ENCODE results near the gene SLC37A3. TPM values are rescaled to one million over a fixed set of nuclear protein-coding genes. Genes with fewer than 3 reads are reported as not detected.

The SLC37A3 gene
- total and polyA plus RNA-seq, 2 donors (not counting 1 experiment from before 2014, with no cell fraction given) = 9.1 to 20.1 TPM

- no peaks in the 10 kb centered on the region for H4K20me1 ChIP-seq (ENCODE audit: control insufficient read depth, insufficient read depth, low read length, poor library complexity, severe bottlenecking)
- 14% methylated on average over 17 of the region's 22 CpGs for WGBS (ENCODE audit: insufficient coverage)
- ChIA-PET CTCF (no interaction called here), POLR2A (no interaction called here)
- peak within 1 kb of the TSS; percentile 62 for H3K27ac Mint-ChIP-seq
- peak within 1 kb of the TSS; percentile 78 for H3K4me2 ChIP-seq (replicated peaks; ENCODE audit: low read depth, low read length, poor library complexity, severe bottlenecking)
- no peaks in the 10 kb centered on the region for H3K27me3 ChIP-seq (replicated peaks in 1 of 4; ENCODE audit: control extremely low read depth in 1 of 4, control insufficient read depth in 3 of 4, insufficient read depth in 4 of 4, low read length in 3 of 4)
- peak; percentile 83 for ATAC-seq (ENCODE audit: low read depth)
- intact Hi-C loops (cut with micrococcal nuclease) = no loop called here
- H3K4me1 Mint-ChIP-seq = peaks cover 11% of the 10 kb centered on the region
- DNase-seq = peak; percentile 61
- H3K9ac ChIP-seq (ENCODE audit: low read length) = peak within 1 kb of the TSS; percentile 70
- H3K27ac ChIP-seq (ENCODE audit: low read length in 2 of 2) = peak within 1 kb of the TSS; percentile 7 to 8
- H3K27me3 Mint-ChIP-seq = peaks cover 3% of the 10 kb centered on the region
- no peaks in the 10 kb centered on the region for H3K36me3 ChIP-seq (replicated peaks in 1 of 2; ENCODE audit: control extremely low read depth in 1 of 2, control insufficient read depth in 1 of 2, extremely low read depth in 1 of 2, insufficient read depth in 2 of 2, low read length in 1 of 2)
- H2AFZ ChIP-seq (ENCODE audit: insufficient read depth, low read depth, low read length, poor library complexity, severe bottlenecking) = peak within 1 kb of the TSS; percentile 89
- H3K79me2 ChIP-seq (ENCODE audit: control insufficient read depth, insufficient read depth, low read length) = no peaks in the 10 kb centered on the region
- H3K9me3 ChIP-seq (ENCODE audit: control extremely low read depth in 1 of 3, control insufficient read depth in 2 of 3, insufficient read depth in 1 of 3, low read length in 2 of 3) = no peaks in the 10 kb centered on the region
- H3K4me1 ChIP-seq (ENCODE audit: control insufficient read depth in 2 of 2, insufficient read depth in 2 of 2, low read length in 2 of 2) = peaks cover 5 to 15% of the 10 kb centered on the region in 2 donors
- TF ChIP-seq CTCF (IDR thresholded peaks at IDR 0.05) = no peak
- TF ChIP-seq EZH2 (IDR thresholded peaks at IDR 0.05; ENCODE audit: borderline replicate concordance, insufficient read depth, low read depth, low read length, poor library complexity, severe bottlenecking) = no peak
- H3K4me3 Mint-ChIP-seq = peak within 1 kb of the TSS; percentile 93
- no peaks in the 10 kb centered on the region for H3K9me3 Mint-ChIP-seq (ENCODE audit: insufficient read depth)
- peak within 1 kb of the TSS; percentile 54 to 90 (median 64) for H3K4me3 ChIP-seq (ENCODE audit: control extremely low read depth in 1 of 5, extremely low read depth in 1 of 5, insufficient read depth in 1 of 5, low read depth in 2 of 5, low read length in 4 of 5)
These were observed 5.7 kb upstream of the SLC37A3 start, which contains the start of gene RAB19 for GRCh38 chr7:140403878-140404564. Gene RAB19 (plus strand): TSS chr7:140404058. CDS start chr7:140407647, 3,589 bp downstream.

GRCh38 chr7:140402178-140402835, 4.0 kb upstream of the SLC37A3 start:
- H3K27ac Mint-ChIP-seq = no peak overlapping the region
- POLR2A ChIA-PET = no interaction called here

More at GRCh38 chr7:140402178-140402835, 4.0 kb upstream of the SLC37A3 start:
- Histone ChIP-seq H3K9ac (ENCODE audit: low read length) (no peak overlapping the region), H3K27ac (ENCODE audit: low read length in 2 of 2) (no peak overlapping the region), H3K79me2 (ENCODE audit: control insufficient read depth, insufficient read depth, low read length) (peaks cover 13% of the 10 kb centered on the region), H3K36me3 (replicated peaks in 1 of 2; ENCODE audit: control extremely low read depth in 1 of 2, control insufficient read depth in 1 of 2, extremely low read depth in 1 of 2, insufficient read depth in 2 of 2, low read length in 1 of 2) (no peaks in the 10 kb centered on the region), H4K20me1 (ENCODE audit: control insufficient read depth, insufficient read depth, low read length, poor library complexity, severe bottlenecking) (no peaks in the 10 kb centered on the region), H3K4me1 (ENCODE audit: control insufficient read depth in 2 of 2, insufficient read depth in 2 of 2, low read length in 2 of 2) (peaks cover 12 to 27% of the 10 kb centered on the region in 2 donors), H3K9me3 (ENCODE audit: control extremely low read depth in 1 of 3, control insufficient read depth in 2 of 3, insufficient read depth in 1 of 3, low read length in 2 of 3) (no peaks in the 10 kb centered on the region), H3K4me3 (ENCODE audit: control extremely low read depth in 1 of 5, extremely low read depth in 1 of 5, insufficient read depth in 1 of 5, low read depth in 2 of 5, low read length in 4 of 5) (no peak overlapping the region), H2AFZ (ENCODE audit: insufficient read depth, low read depth, low read length, poor library complexity, severe bottlenecking) (no peak overlapping the region), H3K27me3 (replicated peaks in 1 of 4; ENCODE audit: control extremely low read depth in 1 of 4, control insufficient read depth in 3 of 4, insufficient read depth in 4 of 4, low read length in 3 of 4) (no peaks in the 10 kb centered on the region), H3K4me2 (replicated peaks; ENCODE audit: low read depth, low read length, poor library complexity, severe bottlenecking) (no peak overlapping the region)
- CTCF ChIA-PET = no interaction called here
- TF ChIP-seq CTCF (IDR thresholded peaks at IDR 0.05) (no peak), EZH2 (IDR thresholded peaks at IDR 0.05; ENCODE audit: borderline replicate concordance, insufficient read depth, low read depth, low read length, poor library complexity, severe bottlenecking) (no peak)
- Mint-ChIP-seq H3K4me3 (no peak overlapping the region), H3K9me3 (ENCODE audit: insufficient read depth) (no peaks in the 10 kb centered on the region), H3K27me3 (peaks cover 3% of the 10 kb centered on the region), H3K4me1 (peaks cover 20% of the 10 kb centered on the region)
- intact Hi-C loops (cut with micrococcal nuclease) = no loop called here
- no CpG with 5 or more reads among the region's 2 CpGs for WGBS (ENCODE audit: insufficient coverage)
- no peak for ATAC-seq (ENCODE audit: low read depth)
- no peak for DNase-seq

Measured in B cell (primary cell).